ENCODE measurements around the gene AIFM3. TPM values are rescaled to one million over a fixed set of nuclear protein-coding genes. Genes with fewer than 3 reads are reported as not detected.
"Not testable (repeated sequence)": the region's sequence is repeated elsewhere in the genome, so short reads cannot be mapped to it uniquely, and the experiment has no call there.

Gene AIFM3
- total and polyA plus RNA-seq, 3 experiments from 2014 or later, result 0.16 to 0.33 TPM; not detected in 1

DNA sequence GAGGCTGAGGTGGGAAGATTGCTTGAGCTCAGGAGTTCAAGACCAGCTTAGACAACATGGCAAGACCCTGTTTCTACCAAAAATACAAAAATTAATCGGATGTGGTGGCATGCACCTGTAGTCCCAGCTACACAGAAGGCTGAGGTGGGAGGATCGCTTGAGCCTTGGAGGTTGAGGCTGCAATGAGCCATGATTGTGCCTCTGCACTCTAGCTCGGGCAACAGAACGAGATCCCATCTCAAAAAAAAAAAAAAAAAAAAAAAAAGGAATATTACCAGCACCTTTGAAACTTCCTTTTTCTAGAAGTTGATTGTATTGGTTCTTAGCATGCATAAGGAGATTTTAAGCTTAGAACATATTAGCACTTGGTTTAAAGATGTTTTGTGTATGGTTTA is 38.5 kb upstream of the AIFM3 start:
- DNase-seq, result no peak
- Mint-ChIP-seq H3K4me1 (peaks cover 49 to 77% (median 68%) of the 10 kb centered on the region in 3 donors), H3K27me3 (peaks cover 0 to 2% of the 10 kb centered on the region in 2 donors), H3K27ac (peak overlapping the region in 5 of 8 donors; percentile 11 to 78 (median 35)), H3K4me3 (peak overlapping the region in 2 of 7 donors; percentile 6 to 23), H3K9me3 (no peaks in the 10 kb centered on the region), H3K36me3 (peaks cover 0 to 39% (median 2%) of the 10 kb centered on the region in 3 donors)
- ChIA-PET CTCF (interaction anchor here (0.6 kb wide), 1 partner anchor 105 kb away, joined by 3 read pairs; no protein-coding TSS in a partner anchor), POLR2A (no interaction called here)
- peaks cover 33% of the 10 kb centered on the region for H3K36me3 ChIP-seq (ENCODE audit: insufficient read depth, low read length)
- no peak overlapping the region for H3K27ac ChIP-seq (ENCODE audit: low read depth, low read length)
- H3K27me3 ChIP-seq (ENCODE audit: insufficient read depth, low read length, poor library complexity, severe bottlenecking), result no peaks in the 10 kb centered on the region
- H3K9me3 ChIP-seq (ENCODE audit: low read length), result no peaks in the 10 kb centered on the region
- no peak overlapping the region for H3K4me3 ChIP-seq (ENCODE audit: low read length)
- H3K4me1 ChIP-seq (ENCODE audit: insufficient read depth, low read length), result peaks cover 56% of the 10 kb centered on the region

- Histone ChIP-seq H3K27ac (ENCODE audit: low read depth, low read length) (no peak overlapping the region), H3K9me3 (ENCODE audit: low read length) (no peaks in the 10 kb centered on the region), H3K27me3 (ENCODE audit: insufficient read depth, low read length, poor library complexity, severe bottlenecking) (no peaks in the 10 kb centered on the region), H3K36me3 (ENCODE audit: insufficient read depth, low read length) (peaks cover 34% of the 10 kb centered on the region), H3K4me1 (ENCODE audit: insufficient read depth, low read length) (peaks cover 53% of the 10 kb centered on the region), H3K4me3 (ENCODE audit: low read length) (no peak overlapping the region)
- H3K4me1 Mint-ChIP-seq, result peaks cover 50 to 78% (median 65%) of the 10 kb centered on the region in 3 donors
- H3K27me3 Mint-ChIP-seq, result peaks cover 0 to 2% of the 10 kb centered on the region in 2 donors
- no peak for DNase-seq
- ChIA-PET CTCF (no interaction called here), POLR2A (no interaction called here)
- H3K36me3 Mint-ChIP-seq, result peaks cover 0 to 44% (median 10%) of the 10 kb centered on the region in 3 donors
- H3K27ac Mint-ChIP-seq, result peak overlapping the region in 6 of 8 donors; percentile 10 to 86 (median 44)
- peak overlapping the region in 3 of 7 donors; percentile 0 to 57 (median 5) for H3K4me3 Mint-ChIP-seq
- no peaks in the 10 kb centered on the region for H3K9me3 Mint-ChIP-seq
Measured at GRCh38 chr22:20930004-20930403, 37.1 kb upstream of the AIFM3 start.

DNA sequence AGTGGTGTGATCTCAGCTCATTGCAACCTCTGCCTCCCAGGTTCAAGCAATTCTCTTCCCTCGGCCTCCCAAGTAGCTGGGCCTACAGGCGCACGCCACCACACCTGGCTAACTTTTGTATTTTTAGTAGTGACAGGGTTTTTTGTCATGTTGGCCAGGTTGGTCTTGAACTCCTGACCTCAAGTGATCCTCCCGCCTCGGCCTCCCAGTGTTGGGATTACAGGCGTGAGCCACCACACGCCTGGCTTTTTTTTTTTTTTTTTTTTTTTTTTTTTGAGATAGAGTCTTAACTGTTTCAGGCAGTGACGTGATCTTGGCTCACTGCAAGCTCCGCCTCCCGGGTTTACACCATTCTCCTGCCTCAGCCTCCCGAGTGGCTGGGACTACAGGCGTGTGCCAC is 36.6 kb upstream of the AIFM3 start:
- DNase-seq; H3K9me3 Mint-ChIP-seq; H3K4me3 ChIP-seq (ENCODE audit: low read length); H3K9me3 ChIP-seq (ENCODE audit: low read length); CTCF ChIA-PET; H3K27me3 ChIP-seq (ENCODE audit: insufficient read depth, low read length, poor library complexity, severe bottlenecking); H3K27me3 Mint-ChIP-seq; H3K27ac ChIP-seq (ENCODE audit: low read depth, low read length); POLR2A ChIA-PET; H3K4me3 Mint-ChIP-seq: not testable (repeated sequence)
- peaks cover 49% of the 10 kb centered on the region for H3K4me1 ChIP-seq (ENCODE audit: insufficient read depth, low read length)
- Mint-ChIP-seq H3K27ac (peak overlapping the region in 1 of 8 donors; percentile 12), H3K36me3 (peaks cover 0 to 45% (median 10%) of the 10 kb centered on the region in 3 donors), H3K4me1 (peaks cover 47 to 78% (median 62%) of the 10 kb centered on the region in 3 donors)
- peaks cover 32% of the 10 kb centered on the region for H3K36me3 ChIP-seq (ENCODE audit: insufficient read depth, low read length)

- Mint-ChIP-seq H3K4me3 (peak overlapping the region in 2 of 7 donors; percentile 23 to 61), H3K36me3 (peaks cover 0 to 45% (median 10%) of the 10 kb centered on the region in 3 donors), H3K27ac (peak overlapping the region in 5 of 8 donors; percentile 19 to 88 (median 63)), H3K9me3 (no peaks in the 10 kb centered on the region), H3K27me3 (peaks cover 0 to 2% of the 10 kb centered on the region in 2 donors), H3K4me1 (peaks cover 44 to 77% (median 59%) of the 10 kb centered on the region in 3 donors)
- no peak overlapping the region for H3K4me3 ChIP-seq (ENCODE audit: low read length)
- H3K4me1 ChIP-seq (ENCODE audit: insufficient read depth, low read length), result peaks cover 47% of the 10 kb centered on the region
- H3K9me3 ChIP-seq (ENCODE audit: low read length), result no peaks in the 10 kb centered on the region
- ChIA-PET POLR2A (no interaction called here), CTCF (interaction anchor here (0.8 kb wide), 1 partner anchor 24 kb away, joined by 3 read pairs; no protein-coding TSS in a partner anchor)
- peaks cover 29% of the 10 kb centered on the region for H3K36me3 ChIP-seq (ENCODE audit: insufficient read depth, low read length)
- H3K27me3 ChIP-seq (ENCODE audit: insufficient read depth, low read length, poor library complexity, severe bottlenecking), result no peaks in the 10 kb centered on the region
- no peak overlapping the region for H3K27ac ChIP-seq (ENCODE audit: low read depth, low read length)
- no peak for DNase-seq
Measured at GRCh38 chr22:20931126-20931654, 35.9 kb upstream of the AIFM3 start.

GRCh38 chr22:20933910-20934309 is 33.1 kb upstream of the AIFM3 start:
- Mint-ChIP-seq H3K4me1 (peaks cover 53 to 87% (median 71%) of the 10 kb centered on the region in 3 donors), H3K27me3 (peaks cover 0 to 2% of the 10 kb centered on the region in 2 donors), H3K9me3 (no peaks in the 10 kb centered on the region), H3K36me3 (peaks cover 0 to 59% (median 13%) of the 10 kb centered on the region in 3 donors), H3K4me3 (peak overlapping the region in 4 of 7 donors; percentile 8 to 36 (median 24)), H3K27ac (peak overlapping the region in 3 of 8 donors; percentile 23 to 70 (median 55))
- POLR2A ChIA-PET, result no interaction called here
- H3K27me3 ChIP-seq (ENCODE audit: insufficient read depth, low read length, poor library complexity, severe bottlenecking), result no peaks in the 10 kb centered on the region
- peaks cover 37% of the 10 kb centered on the region for H3K36me3 ChIP-seq (ENCODE audit: insufficient read depth, low read length)
- H3K27ac ChIP-seq (ENCODE audit: low read depth, low read length), result no peak overlapping the region
- no peaks in the 10 kb centered on the region for H3K9me3 ChIP-seq (ENCODE audit: low read length)
- H3K4me1 ChIP-seq (ENCODE audit: insufficient read depth, low read length), result peaks cover 67% of the 10 kb centered on the region
- CTCF ChIA-PET, result no interaction called here
- no peak overlapping the region for H3K4me3 ChIP-seq (ENCODE audit: low read length)
- DNase-seq, result no peak

GRCh38 chr22:20935049-20935448 is 32.0 kb upstream of the AIFM3 start:
- H3K4me3 ChIP-seq (ENCODE audit: low read length); DNase-seq; POLR2A ChIA-PET; CTCF ChIA-PET; H3K27me3 ChIP-seq (ENCODE audit: insufficient read depth, low read length, poor library complexity, severe bottlenecking); H3K27me3 Mint-ChIP-seq; H3K27ac ChIP-seq (ENCODE audit: low read depth, low read length); H3K9me3 Mint-ChIP-seq; H3K9me3 ChIP-seq (ENCODE audit: low read length): not testable (repeated sequence)
- H3K4me3 Mint-ChIP-seq, result peak overlapping the region in 3 of 7 donors; percentile 28 to 41 (median 39)
- H3K27ac Mint-ChIP-seq, result peak overlapping the region in 2 of 8 donors; percentile 68 to 70
- H3K4me1 ChIP-seq (ENCODE audit: insufficient read depth, low read length), result peaks cover 67% of the 10 kb centered on the region
- H3K36me3 ChIP-seq (ENCODE audit: insufficient read depth, low read length), result peaks cover 32% of the 10 kb centered on the region
- peaks cover 53 to 87% (median 72%) of the 10 kb centered on the region in 3 donors for H3K4me1 Mint-ChIP-seq
- peaks cover 0 to 61% (median 13%) of the 10 kb centered on the region in 3 donors for H3K36me3 Mint-ChIP-seq

DNA sequence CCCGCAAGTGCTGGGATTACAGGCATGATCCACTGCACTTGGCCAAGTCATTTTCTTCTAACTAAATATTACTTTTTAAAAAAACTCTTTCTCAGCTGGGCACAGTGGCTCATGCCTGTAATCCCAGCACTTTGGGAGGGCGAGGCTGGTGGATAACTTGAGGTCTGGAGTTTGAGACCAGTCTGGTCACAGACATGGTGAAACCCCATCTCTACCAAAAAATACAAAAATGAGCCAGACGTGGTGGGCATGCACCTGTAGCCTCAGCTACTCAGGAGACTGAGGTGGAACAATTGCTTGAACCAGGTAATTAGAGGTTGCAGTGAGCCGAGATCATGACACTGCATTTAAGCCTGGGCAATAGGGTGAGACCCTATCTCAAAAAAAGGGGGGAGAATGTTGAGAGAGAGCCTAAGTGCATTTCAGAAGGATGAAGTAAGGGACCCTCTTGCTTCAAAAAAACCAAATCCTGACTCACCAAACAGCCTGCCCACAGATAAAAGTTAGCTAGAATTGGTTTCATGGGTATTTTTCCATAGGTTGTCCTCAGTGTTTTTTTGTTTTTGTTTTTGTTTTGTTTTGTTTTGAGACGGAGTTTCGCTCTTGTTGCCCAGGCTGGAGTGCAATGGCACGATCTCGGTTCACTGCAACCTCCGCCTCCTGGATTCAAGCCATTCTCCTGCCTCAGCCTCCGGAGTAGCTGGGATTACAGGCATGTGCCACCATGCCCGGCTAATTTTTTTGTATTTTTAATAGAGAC is 31.1 kb upstream of the AIFM3 start:
- DNase-seq; H3K9me3 ChIP-seq (ENCODE audit: low read length); POLR2A ChIA-PET; CTCF ChIA-PET; H3K4me3 ChIP-seq (ENCODE audit: low read length); H3K27me3 Mint-ChIP-seq; H3K27me3 ChIP-seq (ENCODE audit: insufficient read depth, low read length, poor library complexity, severe bottlenecking); H3K27ac ChIP-seq (ENCODE audit: low read depth, low read length); H3K9me3 Mint-ChIP-seq: not testable (repeated sequence)
- Histone ChIP-seq H3K4me1 (ENCODE audit: insufficient read depth, low read length) (peaks cover 72% of the 10 kb centered on the region), H3K36me3 (ENCODE audit: insufficient read depth, low read length) (peaks cover 29% of the 10 kb centered on the region)
- H3K4me1 Mint-ChIP-seq, result peaks cover 60 to 90% (median 78%) of the 10 kb centered on the region in 3 donors
- peak overlapping the region in 4 of 8 donors; percentile 21 to 58 (median 30) for H3K27ac Mint-ChIP-seq
- H3K4me3 Mint-ChIP-seq, result peak overlapping the region in 5 of 7 donors; percentile 12 to 70 (median 55)
- peaks cover 0 to 68% (median 13%) of the 10 kb centered on the region in 3 donors for H3K36me3 Mint-ChIP-seq
